Neural progenitor cell (in vitro differentiated cells): ENCODE results near the gene RNF169. TPM values are rescaled to one million over a fixed set of nuclear protein-coding genes. Genes with fewer than 3 reads are reported as not detected.

Source experiments
- DNase-seq: peaks from one replicate; pipeline ENCODE4 v3.0.0-alpha.2; 2016; ENCODE audit warnings: low spot score
- H2AFZ ChIP-seq: fragments of 200-600 bp; sonication (generic); replicated peaks from 2 replicates; pipeline ENCODE4 v1.6.1; 2016; ENCODE audit warnings: antibody characterized with exemption
- H3F3A ChIP-seq: fragments of 200-600 bp; sonication (generic); 2 replicates; pipeline ENCODE4 v1.6.1; 2016; ENCODE audit warnings: antibody characterized with exemption, low read depth
- H3K27ac ChIP-seq: fragments of 200-600 bp; sonication (generic); 2 replicates; pipeline ENCODE4 v1.5.1; 2016; ENCODE audit warnings: mild to moderate bottlenecking
- H3K27me3 ChIP-seq: fragments of 200-600 bp; sonication (generic); 2 replicates; pipeline ENCODE4 v1.6.1; 2016; ENCODE audit warnings: mild to moderate bottlenecking, moderate library complexity
- H3K36me3 ChIP-seq: fragments of 200-600 bp; sonication (generic); 2 replicates; pipeline ENCODE4 v1.5.1; 2016
- H3K4me1 ChIP-seq: fragments of 200-600 bp; sonication (generic); 2 replicates; pipeline ENCODE4 v1.6.1; 2016; ENCODE audit warnings: mixed run types
- H3K4me2 ChIP-seq: fragments of 200-600 bp; sonication (generic); 2 replicates; pipeline ENCODE4 v1.6.1; 2016
- H3K4me3 ChIP-seq: fragments of 200-600 bp; sonication (generic); 2 replicates; pipeline ENCODE4 v1.5.1; 2016
- H3K79me2 ChIP-seq: fragments of 200-600 bp; sonication (generic); 2 replicates; pipeline ENCODE4 v1.6.1; 2016; ENCODE audit warnings: low read depth
- H3K9ac ChIP-seq: fragments of 200-600 bp; sonication (generic); 2 replicates; pipeline ENCODE4 v1.6.1; 2016
- H3K9me3 ChIP-seq: fragments of 200-600 bp; sonication (generic); 2 replicates; pipeline ENCODE4 v1.5.1; 2016; ENCODE audit warnings: low read depth
- H4K20me1 ChIP-seq: fragments of 200-600 bp; sonication (generic); 2 replicates; pipeline ENCODE4 v1.6.1; 2016; ENCODE audit warnings: low read depth
- H3K27ac Mint-ChIP-seq: 3 replicates; pipeline ENCODE4 v1.8.0; 2021; ENCODE audit warnings: mixed read lengths
- H3K27me3 Mint-ChIP-seq: 2 replicates; pipeline ENCODE4 v1.8.0; 2022; ENCODE audit warnings: low read depth, mild to moderate bottlenecking, inconsistent platforms, moderate library complexity, mixed read lengths; ENCODE audit not compliant: insufficient read depth
- H3K36me3 Mint-ChIP-seq: 3 replicates; pipeline ENCODE4 v1.8.0; 2021; ENCODE audit warnings: mixed read lengths
- H3K4me1 Mint-ChIP-seq: 3 replicates; pipeline ENCODE4 v1.8.0; 2021; ENCODE audit warnings: mixed read lengths
- H3K4me3 Mint-ChIP-seq: 3 replicates; pipeline ENCODE4 v1.8.0; 2021; ENCODE audit warnings: mild to moderate bottlenecking, moderate library complexity, mixed read lengths
- H3K9me3 Mint-ChIP-seq: 3 replicates; pipeline ENCODE4 v1.8.0; 2020; ENCODE audit warnings: mixed read lengths
- EZH2 ChIP-seq: fragments of 200-600 bp; sonication (generic); IDR thresholded peaks from 2 replicates; pipeline ENCODE4 v1.6.1; 2017; ENCODE audit warnings: antibody characterized with exemption, mild to moderate bottlenecking, moderate library complexity
- EZH2phosphoT487 ChIP-seq: fragments of 200-600 bp; sonication (generic); IDR thresholded peaks from 2 replicates; pipeline ENCODE4 v1.6.1; 2017; ENCODE audit warnings: antibody characterized with exemption
- total RNA-seq: library from RNA; depleted of rRNA; stranded (reverse); fragments of >200 nt; gene quantifications from 2 replicates; pipeline ENCODE4 v1.2.3, GENCODE V29; 2015; ENCODE audit warnings: low replicate concordance
- TF ChIP-seq, protein P1 (sequence below): fragments of 200-600 bp; sonication (generic); IDR thresholded peaks from 2 replicates; pipeline ENCODE4 v1.5.1; 2017; ENCODE audit warnings: antibody characterized with exemption, mild to moderate bottlenecking

Gene RNF169
- total RNA-seq, 1 donor from 2014 or later: 30.2 TPM

DNA sequence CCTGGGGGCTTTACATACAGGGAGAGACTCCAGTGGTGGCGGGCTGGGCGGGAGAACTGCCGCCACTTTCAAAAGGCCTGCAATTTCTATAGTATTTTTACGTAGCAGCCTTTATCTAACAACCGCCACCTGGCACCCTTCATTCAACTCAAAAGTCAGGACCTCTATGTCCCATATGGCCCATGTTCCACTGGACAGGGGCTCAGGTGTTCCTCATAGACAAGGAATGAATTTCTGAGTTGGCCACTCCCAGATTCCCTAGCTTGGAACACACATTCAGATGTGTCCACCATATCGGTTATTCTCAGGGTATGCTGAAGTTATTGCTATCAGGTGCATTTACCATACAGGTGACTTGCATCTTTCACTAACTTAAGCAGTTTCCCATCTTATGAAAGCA lies 29.9 kb downstream of the RNF169 start:
- Histone ChIP-seq H3K27me3 (no peaks in the 10 kb centered on the region), H3K9me3 (no peaks in the 10 kb centered on the region), H4K20me1 (peaks cover 50% of the 10 kb centered on the region), H3K4me1 (peaks cover 6% of the 10 kb centered on the region), H3F3A (no peaks in the 10 kb centered on the region), H3K9ac (no peak overlapping the region), H3K4me3 (no peak overlapping the region), H3K36me3 (no peaks in the 10 kb centered on the region), H3K4me2 (no peak overlapping the region), H3K27ac (no peak overlapping the region), H2AFZ (no peak overlapping the region), H3K79me2 (peaks cover 87% of the 10 kb centered on the region)
- Mint-ChIP-seq H3K27ac (no peak overlapping the region), H3K4me3 (no peak overlapping the region), H3K27me3 (peaks cover 2% of the 10 kb centered on the region), H3K9me3 (no peaks in the 10 kb centered on the region), H3K36me3 (peaks cover 7% of the 10 kb centered on the region), H3K4me1 (peaks cover 4% of the 10 kb centered on the region)
- TF ChIP-seq EZH2phosphoT487 (no peak), EZH2 (no peak)
- TF ChIP-seq, protein P1, sequence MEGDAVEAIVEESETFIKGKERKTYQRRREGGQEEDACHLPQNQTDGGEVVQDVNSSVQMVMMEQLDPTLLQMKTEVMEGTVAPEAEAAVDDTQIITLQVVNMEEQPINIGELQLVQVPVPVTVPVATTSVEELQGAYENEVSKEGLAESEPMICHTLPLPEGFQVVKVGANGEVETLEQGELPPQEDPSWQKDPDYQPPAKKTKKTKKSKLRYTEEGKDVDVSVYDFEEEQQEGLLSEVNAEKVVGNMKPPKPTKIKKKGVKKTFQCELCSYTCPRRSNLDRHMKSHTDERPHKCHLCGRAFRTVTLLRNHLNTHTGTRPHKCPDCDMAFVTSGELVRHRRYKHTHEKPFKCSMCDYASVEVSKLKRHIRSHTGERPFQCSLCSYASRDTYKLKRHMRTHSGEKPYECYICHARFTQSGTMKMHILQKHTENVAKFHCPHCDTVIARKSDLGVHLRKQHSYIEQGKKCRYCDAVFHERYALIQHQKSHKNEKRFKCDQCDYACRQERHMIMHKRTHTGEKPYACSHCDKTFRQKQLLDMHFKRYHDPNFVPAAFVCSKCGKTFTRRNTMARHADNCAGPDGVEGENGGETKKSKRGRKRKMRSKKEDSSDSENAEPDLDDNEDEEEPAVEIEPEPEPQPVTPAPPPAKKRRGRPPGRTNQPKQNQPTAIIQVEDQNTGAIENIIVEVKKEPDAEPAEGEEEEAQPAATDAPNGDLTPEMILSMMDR: no peak
- DNase-seq: no peak

DNA sequence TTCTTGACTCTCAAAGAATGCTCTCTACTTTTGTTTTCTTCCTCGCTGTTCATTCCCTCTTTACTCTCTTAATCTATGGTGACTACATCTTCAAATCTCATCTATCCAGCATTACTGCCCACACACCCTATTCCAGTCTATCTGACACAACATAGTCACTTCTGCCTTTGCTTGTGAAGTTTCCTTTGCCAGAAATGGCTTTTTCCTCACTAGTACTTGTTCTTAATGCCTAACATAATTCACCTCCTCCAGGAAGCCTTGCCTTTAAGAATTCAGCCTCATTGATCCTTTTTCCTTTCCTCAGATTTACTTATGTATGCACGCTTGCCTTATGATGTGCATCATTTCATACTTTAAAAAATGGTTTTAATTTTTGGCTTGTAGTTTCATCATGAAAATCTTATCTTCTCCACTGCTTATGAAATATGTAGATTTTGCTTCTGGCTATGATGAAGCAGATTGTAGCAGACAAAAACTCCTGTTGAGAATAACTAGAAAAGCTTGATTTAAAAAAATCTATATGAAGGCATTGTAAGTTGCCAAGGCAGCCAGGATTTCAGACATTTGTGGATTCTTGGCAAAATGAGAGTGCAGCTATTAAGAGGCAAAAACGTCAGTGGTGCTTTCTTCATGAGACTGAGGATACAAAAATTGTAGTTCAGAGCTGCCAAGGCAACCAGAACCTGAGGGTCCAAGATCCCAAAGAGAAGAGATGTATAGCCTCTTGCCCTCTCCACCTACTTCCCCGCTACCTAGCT lies 31.8 kb downstream of the RNF169 start:
- H4K20me1 ChIP-seq: peaks cover 44% of the 10 kb centered on the region
- peaks cover 82% of the 10 kb centered on the region for H3K79me2 ChIP-seq
- H3K4me3 ChIP-seq: no peak overlapping the region
- H3K4me2 ChIP-seq: no peak overlapping the region
- no peaks in the 10 kb centered on the region for H3K4me1 ChIP-seq
- Mint-ChIP-seq H3K27me3 (peaks cover 2% of the 10 kb centered on the region), H3K36me3 (peaks cover 6% of the 10 kb centered on the region), H3K4me1 (peaks cover 4% of the 10 kb centered on the region), H3K27ac (no peak overlapping the region), H3K4me3 (no peak overlapping the region), H3K9me3 (no peaks in the 10 kb centered on the region)
- H3K36me3 ChIP-seq: no peaks in the 10 kb centered on the region
- H3F3A ChIP-seq: no peaks in the 10 kb centered on the region
- H3K9me3 ChIP-seq: no peaks in the 10 kb centered on the region
- no peaks in the 10 kb centered on the region for H3K27me3 ChIP-seq
- no peak for DNase-seq
- no peak for TF ChIP-seq EZH2phosphoT487
- TF ChIP-seq, protein P1: no peak
- no peak for TF ChIP-seq EZH2
- H2AFZ ChIP-seq: no peak overlapping the region
- no peak overlapping the region for H3K27ac ChIP-seq
- H3K9ac ChIP-seq: no peak overlapping the region

DNA sequence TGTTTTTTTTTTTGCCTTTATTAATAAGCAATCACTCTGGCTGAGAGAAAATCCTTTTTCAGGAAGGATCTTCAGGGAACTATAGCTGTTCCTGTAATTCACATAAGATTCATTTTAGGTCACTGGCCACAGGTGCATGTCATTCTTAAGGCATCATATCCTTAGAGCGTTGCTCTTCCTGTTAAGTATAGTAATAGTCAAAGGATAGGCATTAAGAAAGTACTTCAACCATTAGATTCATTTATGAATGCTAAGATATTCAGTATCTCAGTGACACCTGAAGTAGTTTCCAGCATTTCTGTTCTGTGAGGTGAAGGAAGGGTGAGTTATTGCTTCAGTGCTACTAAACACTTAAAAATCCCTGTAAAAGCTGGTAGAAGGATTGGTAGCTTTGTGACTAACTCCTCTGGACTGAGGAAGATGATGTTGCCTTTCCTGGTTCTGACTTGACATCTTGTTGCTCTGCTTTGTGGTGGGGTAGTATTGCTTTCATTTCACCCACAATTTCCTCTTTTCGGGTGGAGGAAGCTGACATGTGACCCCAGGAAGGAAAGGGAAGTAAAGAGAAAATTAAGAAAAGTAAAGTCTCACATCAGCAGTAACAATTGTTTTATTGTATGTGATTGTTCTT lies 34.7 kb downstream of the RNF169 start:
- Histone ChIP-seq H4K20me1 (peaks cover 31% of the 10 kb centered on the region), H3K36me3 (no peaks in the 10 kb centered on the region), H3K4me2 (no peak overlapping the region), H3K79me2 (peaks cover 68% of the 10 kb centered on the region), H3K9ac (no peak overlapping the region), H2AFZ (no peak overlapping the region), H3F3A (no peaks in the 10 kb centered on the region), H3K27ac (no peak overlapping the region), H3K9me3 (no peaks in the 10 kb centered on the region), H3K27me3 (no peaks in the 10 kb centered on the region), H3K4me1 (no peaks in the 10 kb centered on the region), H3K4me3 (no peak overlapping the region)
- no peak for DNase-seq
- H3K27me3 Mint-ChIP-seq: no peaks in the 10 kb centered on the region
- H3K36me3 Mint-ChIP-seq: no peaks in the 10 kb centered on the region
- H3K9me3 Mint-ChIP-seq: no peaks in the 10 kb centered on the region
- no peak overlapping the region for H3K27ac Mint-ChIP-seq
- H3K4me3 Mint-ChIP-seq: no peak overlapping the region
- no peak for TF ChIP-seq EZH2
- TF ChIP-seq EZH2phosphoT487: no peak
- TF ChIP-seq, protein P1: no peak
- H3K4me1 Mint-ChIP-seq: peaks cover 3% of the 10 kb centered on the region
